ENCODE results near the gene ETS1.

Gene ETS1

DNA sequence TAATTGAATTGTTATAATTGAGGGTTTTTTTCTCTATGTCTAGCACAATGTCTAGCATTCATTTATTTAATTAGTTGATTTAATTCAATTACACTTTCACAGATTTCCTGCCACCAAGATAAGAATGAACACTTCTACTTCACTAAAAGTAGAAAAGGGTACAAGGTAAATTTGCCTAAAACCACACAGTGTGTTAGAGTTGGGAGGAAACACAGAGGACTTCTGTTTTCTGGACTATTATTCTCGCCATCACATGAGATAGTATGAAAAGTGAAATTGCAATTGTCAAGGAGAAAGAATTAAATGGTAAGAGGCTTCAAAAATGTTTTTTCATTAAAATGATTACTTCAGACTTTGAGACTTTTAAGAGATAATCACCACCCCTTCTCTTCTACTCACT lies 109.5 kb downstream of the ETS1 start:
- no peak for DNase-seq

DNA sequence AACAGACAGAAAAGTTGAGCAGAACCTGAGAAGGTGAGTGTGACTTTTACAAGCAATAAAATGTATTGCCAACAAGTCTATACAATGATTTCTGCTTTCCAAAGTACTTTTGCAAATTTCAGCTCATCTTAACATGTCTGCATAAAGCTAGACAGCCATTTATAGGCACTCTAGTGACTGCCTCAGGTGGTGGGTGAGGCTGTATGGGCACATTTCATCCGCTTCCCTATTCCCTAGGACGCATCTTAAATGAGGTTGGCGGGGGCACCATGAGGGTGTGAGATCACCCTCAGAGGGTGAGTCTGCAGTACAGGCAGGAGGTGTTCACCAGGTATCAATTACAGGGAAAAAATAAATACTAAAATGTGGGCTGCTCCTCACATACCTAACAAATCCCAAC lies 110.1 kb downstream of the ETS1 start:
- DNase-seq: no peak

DNA sequence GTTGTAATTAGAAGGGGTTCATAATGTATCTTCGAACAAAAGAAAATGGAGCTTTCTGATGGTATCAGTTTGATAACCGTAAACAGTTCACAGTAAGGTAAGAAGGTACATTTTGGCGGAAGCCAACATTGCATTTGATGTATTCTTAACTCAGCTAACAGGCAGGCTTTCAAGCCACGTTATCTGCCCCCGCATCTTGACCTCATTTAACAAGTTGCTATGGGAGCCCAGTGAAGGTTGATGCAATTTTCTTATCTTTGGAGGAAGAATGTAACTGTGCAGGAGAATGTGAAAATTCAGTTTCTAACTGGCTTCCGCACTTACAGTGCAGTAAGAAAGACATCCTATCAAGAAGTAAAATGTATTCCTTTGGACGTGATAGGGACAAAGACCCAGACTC lies 110.6 kb downstream of the ETS1 start:
- no peak for DNase-seq

DNA sequence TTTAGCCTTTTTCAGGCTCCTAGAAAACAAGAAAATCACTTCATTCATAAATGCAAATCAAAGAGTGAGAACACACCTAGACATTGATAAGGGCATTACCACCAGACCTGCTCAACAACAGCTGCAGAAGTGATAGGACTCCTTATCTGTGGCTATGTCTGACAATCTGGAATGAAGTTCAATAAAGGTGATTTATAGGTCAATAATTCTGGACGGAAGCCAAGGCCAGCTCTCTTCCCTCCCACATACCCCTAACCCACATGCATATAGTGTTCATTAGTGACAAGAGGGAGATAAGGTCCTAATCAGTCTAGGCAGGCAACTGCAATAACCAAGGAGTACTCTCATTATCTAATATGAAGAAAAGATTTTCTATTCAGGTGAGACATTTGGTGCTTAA lies 111.3 kb downstream of the ETS1 start:
- DNase-seq: no peak

DNA sequence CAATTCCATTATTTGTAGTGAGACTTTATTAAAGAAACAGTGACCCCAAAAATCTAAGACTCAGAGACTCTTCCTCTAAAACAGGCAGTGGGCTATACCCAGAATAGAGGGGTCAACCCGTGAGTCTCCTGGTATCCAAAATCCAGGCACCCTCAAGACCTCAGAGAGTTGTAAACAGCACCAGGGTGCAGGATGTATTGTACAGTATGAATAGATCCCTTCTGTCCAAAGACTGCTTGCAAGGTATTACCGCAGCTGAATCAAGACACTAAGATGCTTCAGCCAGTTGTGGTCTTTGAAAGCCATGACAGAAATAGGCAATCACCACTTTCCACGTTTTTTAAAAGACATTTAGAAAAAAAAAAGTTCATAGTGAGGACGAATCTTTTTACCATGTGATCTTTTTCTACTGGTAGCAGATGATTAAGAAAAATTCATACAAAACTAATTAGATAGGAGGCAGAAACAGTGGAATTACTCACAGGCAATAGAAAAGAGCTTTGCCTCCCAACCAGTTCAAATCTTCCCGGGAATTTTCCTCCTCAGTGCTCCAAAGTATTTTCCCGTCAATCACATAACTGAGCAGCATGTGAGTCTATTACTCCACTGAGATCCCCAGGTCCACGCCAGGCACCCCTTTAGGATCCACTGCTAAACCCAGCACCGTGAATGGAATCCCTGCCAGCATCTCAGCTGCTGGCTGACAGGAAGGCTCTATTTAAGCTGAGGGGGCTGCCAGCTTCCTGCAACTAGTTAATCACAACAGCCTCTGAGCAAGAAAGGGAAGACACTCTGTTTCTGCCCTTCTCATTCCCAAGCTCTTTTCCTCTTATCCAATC lies 113.1 kb downstream of the ETS1 start:
- DNase-seq: peak in 1 of 2 experiments; percentile 40

DNA sequence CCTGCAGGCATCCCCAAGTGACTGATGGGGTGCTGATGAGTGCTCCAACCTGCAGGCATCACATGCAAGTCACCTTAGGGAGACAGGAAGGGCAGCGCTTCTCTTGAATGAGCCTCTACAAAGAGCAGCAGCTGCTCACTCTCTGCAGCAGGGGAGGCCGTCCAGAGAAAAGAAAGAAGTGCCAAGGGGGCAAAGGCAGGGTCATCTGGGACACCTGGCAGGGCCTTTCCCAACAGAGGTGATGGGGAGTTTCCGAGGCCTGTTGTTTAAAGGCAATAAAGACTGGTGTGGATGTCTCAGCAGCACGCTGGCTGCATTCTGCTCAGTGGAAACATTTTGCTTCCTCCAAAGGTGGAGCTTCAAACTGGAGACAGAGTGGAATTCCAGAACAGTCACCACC lies 113.7 kb downstream of the ETS1 start:
- no peak for DNase-seq

DNA sequence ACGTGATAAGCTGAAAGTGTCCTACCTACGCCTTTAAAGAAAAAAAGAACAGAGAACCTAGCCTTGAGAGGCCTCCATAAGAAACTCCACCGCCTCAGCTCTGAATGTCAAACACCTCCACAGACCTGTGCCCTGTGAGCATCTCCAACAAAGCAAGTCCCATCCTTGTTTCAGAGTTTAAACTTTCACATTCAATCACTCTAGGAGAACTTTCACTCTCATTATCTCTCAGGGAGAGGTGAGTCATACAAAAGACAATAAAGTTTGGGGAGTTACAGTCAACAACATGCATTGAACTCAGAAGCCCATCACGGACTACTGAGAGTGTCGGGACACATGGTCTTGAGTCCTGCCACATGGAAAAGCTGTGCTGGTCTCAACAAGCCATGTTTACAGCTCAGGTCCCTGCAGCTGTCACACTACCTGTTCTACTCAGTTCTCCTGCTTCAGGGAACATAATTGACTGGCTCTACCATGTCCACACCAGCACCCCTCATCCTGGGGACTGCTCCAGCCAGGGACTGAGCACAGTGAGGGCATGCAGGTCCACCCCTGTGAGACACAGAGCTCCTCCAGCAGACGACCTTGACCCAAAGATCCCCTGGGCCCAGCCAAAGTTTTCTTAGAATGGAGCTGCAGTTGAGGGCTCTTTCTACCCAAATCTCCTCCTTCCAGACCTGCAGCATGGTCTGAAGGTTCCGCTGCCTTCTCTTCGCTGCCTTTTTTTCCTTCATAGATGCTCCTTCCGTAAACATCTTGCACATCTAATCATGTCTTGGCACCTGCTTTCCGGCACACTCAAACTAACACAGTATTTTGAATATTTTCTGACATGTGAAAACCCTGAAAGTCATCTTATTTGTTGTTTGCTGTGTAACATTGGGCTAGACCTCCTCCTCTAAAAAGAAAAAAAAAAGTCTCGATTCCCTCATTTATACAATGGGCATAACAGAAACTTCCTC lies 114.9 kb downstream of the ETS1 start:
- no peak for DNase-seq

DNA sequence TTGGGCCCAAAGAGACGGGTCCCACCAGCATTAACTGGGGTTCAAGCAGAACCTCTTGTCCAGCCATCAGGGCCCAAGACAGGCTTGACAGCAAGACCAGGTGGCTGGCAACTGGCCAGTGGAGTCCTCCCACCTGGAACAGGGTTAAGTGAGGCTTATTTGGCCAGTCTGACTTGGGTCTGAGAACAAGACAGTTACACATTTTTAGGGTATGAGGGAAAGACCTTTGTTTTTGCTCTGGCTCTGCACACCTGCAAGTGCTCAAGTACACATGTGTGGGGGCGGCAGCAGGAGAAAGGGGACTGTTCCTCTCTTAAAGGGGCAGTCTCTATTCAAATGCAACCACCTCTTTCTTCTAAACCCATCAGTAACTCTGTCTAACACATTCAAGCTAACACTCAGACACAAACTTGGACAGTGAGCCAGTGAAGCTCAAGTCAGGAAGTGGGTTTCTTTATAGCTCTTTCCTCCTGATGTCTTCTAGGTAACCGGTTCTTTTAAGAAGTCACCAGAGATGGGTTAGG lies 116.2 kb downstream of the ETS1 start:
- no peak for DNase-seq

DNA sequence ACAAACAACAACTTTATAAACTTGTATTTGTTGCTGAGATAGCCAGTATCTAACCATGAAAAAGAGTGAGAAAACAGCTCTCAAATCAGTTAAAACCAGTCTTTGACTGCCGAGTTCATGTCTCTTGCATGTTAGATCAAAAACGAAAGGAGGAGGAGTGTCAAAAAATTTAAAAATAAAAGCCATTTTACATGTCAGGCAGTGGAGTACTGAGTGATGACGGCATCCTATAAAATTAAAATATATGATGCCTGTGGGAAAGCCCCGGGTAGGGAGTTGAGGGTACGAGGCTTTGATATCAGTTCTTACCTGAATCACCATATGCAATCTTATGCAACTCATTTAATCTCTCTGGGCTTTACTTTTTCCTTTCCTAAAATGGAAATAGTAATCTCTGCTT lies 117.3 kb downstream of the ETS1 start:
- DNase-seq: no peak

DNA sequence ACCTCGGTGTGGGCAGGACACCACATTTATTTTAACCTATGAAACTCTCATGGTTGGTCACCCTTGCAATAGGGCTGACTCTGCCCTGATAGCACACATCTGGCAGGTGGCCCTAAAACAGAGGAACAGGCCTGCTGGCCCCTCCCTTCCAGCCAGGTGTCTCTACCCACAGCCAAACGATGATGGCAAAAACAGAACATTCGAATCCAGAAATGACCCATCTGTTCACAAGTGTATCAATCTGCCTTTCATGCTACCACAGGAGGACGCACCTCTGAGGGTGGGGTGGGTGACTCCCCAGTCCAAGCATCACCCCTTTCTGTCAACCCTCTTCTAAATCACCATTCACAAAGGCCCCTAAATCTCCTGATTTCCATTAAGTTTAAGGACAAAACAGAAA lies 118.1 kb downstream of the ETS1 start:
- DNase-seq: no peak

DNA sequence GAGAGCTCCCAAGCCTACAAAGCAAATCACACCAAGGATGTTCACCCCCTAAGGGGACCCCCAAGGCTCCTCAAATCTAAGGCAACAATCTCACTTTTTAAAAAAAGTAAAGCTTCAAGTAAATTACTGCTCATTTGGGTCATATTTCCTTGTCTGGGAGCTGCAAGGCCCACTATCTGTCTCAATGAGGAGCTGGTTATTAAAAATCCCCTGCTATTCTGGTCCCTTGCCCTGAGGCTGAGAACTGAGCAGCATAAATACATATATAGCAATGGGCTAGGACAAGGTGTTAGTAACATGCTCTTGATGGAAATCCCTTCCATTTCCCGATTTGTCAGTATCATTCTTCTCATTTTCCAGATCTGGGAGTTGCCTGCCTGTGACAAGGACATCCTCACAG lies 119.2 kb downstream of the ETS1 start:
- no peak for DNase-seq

DNA sequence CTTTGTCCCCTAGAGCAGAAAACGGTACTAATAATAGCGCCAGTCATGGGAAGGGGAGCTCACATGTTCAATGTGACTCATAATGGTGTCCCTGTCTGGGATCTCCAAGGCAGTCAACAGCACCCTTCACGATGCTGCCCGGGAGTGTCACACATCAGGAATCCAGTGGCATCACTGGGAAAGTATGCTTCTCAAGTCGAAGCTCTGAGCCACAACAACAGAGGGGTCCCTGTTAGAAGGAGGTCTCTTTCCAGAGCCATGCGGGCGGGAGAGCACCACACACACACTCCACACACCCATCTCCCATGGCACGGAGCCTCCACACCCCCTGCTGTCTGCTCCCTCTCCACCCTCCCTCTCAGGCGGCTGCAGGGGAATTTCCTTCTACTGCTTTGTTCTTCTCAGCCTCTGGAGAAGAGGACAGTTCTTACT lies 119.7 kb downstream of the ETS1 start:
- no peak for DNase-seq

DNA sequence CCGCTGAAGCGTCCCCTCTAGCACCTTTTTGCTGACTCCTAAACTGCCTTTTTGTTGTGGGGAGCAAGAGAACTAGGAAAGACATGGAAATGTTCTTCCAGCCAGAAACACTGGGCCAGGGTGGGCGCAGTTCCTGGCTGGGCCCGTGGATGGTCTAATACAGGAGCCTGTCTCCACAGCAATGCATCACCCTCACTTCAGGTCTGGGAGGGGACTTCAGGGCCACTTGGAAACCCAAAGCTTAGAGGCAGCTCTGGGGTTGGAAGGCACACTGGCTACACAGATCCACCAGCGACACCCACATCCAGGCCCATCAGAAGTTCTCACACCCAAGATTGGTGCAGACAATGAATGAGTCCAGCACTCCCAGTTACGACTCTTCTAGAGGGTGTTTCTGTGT lies 120.3 kb downstream of the ETS1 start:
- no peak for DNase-seq

DNA sequence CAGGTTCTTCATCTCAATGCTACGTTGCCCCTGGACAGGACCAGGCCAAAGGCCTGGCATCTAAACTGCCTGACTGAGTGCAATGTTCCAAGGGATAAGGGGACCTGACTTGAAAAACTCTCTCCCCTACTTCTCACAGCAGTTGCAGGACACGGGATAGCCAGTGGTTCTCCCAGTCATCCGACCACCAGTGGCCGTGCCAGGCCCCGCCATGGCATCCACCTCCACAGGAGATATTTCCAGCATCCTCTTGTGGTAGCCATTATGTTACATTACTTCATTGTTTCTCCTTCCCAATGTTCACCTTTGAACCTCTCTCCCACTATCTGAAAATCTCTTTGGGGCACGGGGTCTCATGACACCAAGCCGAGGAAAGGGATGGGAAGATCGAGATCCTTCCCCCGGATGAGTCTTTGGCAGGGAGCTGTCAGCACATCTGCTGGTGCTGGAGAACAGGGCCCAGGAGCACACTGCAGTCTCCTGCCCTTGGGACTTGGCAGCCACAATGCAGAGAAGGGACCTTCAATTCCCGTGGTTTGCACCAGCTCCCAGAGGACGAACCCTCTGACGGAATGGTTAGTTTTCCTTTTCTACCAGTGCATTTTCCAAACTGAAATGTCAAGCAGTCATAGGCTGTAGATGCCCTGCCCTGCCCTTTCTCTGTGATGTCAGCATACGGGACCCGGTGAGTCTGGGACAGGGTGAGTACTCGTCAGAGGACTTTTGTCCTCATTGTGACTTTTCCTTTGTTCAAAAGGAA lies 121.2 kb downstream of the ETS1 start:
- DNase-seq: no peak

DNA sequence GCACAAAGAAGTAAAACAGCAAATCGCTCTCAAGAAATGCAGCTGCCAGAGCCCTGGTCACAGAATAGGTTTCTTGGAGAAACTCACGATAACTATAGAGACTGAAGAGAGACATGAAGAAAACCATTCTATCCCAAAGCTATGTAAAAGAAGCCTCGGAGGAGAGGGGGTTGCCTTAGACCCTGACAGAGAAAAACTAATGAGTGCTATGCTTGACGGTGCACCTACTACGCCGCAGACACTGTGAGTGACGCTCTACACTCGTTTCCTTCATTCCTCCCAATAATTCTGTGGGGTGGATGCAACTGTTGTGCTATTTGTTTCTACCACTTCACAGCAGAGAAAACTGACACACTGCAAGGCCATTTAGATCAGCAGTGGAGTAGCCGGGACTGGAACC lies 121.8 kb downstream of the ETS1 start:
- no peak for DNase-seq

DNA sequence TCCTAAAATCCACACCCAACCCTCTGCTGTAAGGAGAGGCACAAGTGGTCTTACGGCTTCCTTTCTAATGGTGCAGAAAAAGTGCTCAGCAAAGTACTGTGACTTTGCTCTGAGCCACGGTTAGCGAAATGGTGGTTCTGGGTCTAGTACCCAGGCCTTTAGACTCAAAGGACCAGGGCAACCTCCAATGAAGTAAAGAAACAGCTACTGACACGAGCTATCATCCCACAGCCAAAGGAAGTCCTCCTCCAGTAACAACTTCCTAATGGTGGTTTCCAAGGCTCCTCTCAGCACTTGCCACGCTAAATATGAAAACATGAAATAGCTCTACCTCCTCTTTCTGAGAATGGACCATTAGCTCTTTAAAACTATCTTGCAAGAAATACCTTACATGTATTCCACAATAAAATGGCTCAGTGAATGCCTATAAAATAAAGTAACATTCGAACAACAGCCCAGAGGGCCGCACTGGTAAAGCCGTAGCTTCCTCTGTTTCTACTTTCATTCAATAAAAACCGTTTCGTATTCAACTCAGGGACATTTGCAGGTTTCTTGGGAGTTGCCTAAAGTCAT lies 122.4 kb downstream of the ETS1 start:
- no peak for DNase-seq

DNA sequence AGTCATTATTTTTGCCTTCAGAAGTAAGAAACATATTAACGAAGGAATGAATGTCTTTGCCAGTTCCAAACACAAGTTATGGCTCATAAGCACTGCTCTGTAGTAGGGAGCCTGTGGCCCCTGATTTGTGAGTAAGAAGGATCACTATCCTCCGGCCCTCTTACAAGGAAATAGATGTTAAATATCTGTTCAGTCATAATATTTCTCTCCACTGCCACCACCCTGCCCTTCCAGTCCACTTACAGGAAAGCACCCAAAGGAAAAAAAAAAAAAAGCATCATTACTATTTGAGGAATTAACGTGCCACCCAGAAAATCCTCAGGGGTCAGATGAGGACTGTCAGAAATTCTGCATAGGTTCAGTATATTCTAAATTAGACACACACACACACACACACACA lies 123.4 kb downstream of the ETS1 start:
- no peak for DNase-seq

DNA sequence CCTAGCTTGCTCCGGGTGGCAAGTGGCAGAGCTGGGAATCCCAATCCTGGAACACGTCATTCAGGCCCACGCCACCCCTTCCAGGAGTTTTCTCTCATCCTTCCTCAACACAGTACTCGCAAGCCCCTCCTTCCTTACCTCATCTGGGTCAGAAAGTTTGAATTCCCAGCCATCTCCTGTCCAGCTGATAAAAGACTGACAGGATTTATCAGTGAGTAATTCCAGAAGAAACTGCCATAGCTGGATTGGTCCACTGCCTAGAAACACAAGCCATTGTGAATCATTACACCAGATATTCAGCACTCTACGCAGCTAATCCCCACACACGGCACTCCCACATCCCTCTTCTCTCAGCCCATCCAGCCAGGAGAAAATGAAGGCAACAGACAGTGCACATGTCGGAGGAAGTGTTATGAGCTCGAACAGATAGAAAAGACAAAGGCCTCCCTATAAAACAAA lies 124.0 kb downstream of the ETS1 start:
- no peak for DNase-seq

DNA sequence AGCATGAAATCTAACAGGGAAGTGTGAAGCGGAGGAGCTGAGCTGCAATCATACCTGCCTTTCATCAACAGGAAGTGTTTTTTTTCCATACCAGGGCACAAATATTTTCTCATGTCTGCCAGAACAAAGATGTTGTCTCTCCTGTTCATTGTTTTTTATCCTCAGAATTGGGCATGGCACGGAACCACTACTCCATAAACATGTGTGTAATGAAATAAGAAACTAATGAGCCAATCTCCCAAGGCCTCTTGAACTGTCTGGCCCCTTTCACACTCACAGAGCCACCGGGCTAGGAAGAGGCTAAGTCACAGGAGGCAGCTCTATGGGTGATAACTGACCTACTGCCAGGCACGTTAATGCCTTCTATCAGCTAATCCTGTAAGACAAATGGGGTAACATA lies 124.4 kb downstream of the ETS1 start:
- no peak for DNase-seq

DNA sequence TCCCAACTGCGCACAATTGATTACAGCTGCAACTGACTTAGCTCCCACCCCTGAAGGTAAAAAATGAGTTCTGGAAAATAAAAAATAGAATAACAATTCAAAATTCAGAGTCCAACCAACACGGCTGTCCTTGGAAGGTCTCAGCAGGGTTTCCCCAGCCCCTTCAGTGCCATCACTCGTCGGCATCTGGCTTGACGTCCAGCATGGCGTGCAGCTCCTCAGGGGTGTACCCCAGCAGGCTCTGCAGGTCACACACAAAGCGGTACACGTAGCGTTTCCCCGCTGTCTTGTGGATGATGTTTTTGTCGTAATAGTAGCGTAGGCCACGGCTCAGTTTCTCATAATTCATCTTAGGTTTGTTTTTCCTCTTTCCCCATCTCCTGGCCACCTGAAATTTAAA lies 125.2 kb downstream of the ETS1 start:
- no peak for DNase-seq

DNA sequence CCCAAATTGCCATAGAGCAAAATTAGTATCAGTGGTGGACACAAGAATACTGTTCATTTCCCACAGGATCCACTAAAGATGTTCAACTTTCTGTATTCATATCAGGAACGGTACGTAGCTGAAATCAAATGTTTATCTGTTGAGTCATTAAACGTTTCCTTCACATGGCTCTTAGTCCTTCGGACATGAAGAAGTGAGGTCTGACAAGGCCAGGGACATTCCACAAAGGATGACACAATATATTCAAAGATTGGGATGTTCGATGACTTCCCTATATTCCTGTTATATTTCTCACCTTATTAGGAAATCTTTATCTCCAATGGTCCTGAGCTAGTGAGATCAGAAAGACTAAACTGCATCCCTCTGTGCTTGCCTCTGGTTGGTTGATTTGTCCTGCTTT lies 129.0 kb downstream of the ETS1 start:
- DNase-seq: no peak

DNA sequence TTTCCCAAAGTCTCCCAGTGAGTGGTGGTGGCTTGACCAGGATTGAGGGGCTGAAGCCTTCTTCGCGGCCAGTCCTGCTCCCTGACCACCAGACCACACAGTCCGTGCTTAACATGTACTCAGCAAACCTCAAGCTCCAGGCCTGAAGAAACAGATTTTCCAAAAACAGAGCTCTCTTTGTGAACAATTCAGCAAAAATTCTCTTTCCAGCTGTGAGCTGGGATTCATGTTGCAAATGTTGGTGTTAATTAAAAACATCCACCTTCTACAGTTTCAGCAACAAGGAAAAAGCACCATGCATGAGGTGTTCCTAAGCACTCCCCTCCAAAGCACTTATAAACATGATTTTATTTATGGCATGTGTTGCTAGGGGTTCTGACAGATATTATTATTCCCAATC lies 129.5 kb downstream of the ETS1 start:
- no peak for DNase-seq

All from NCI-H2081 (cell line).